Neuronal stem cell (in vitro differentiated cells): Measurements from ENCODE around the gene KIF25.

Source experiments
- DNase-seq: peaks from one replicate; pipeline ENCODE4 v3.0.0-alpha.2; 2013; ENCODE audit warnings: low spot score
- H2AFZ ChIP-seq: one replicate; pipeline ENCODE4 v1.6.1; 2013; ENCODE audit warnings: mild to moderate bottlenecking, low read length, inconsistent platforms
- H2AK5ac ChIP-seq: 2 replicates; pipeline ENCODE4 v1.6.1; 2013; ENCODE audit warnings: low read depth, mild to moderate bottlenecking, inconsistent platforms, low read length, moderate library complexity, mixed read lengths
- H2BK120ac ChIP-seq: 2 replicates; pipeline ENCODE4 v1.6.1; 2013; ENCODE audit warnings: low read depth, mild to moderate bottlenecking, inconsistent platforms, low read length, moderate library complexity, mixed read lengths
- H2BK12ac ChIP-seq: one replicate; pipeline ENCODE4 v1.6.1; 2013; ENCODE audit warnings: low read length, inconsistent platforms
- H2BK15ac ChIP-seq: 2 replicates; pipeline ENCODE4 v1.6.1; 2013; ENCODE audit warnings: mild to moderate bottlenecking, low read length, inconsistent platforms, mixed read lengths
- H2BK5ac ChIP-seq: one replicate; pipeline ENCODE4 v1.6.1; 2013; ENCODE audit warnings: inconsistent platforms, mild to moderate bottlenecking, low read length, moderate library complexity
- H3K14ac ChIP-seq: one replicate; pipeline ENCODE4 v1.6.1; 2013; ENCODE audit warnings: low read length, inconsistent platforms
- H3K18ac ChIP-seq: 2 replicates; pipeline ENCODE4 v1.6.1; 2013; ENCODE audit warnings: low read length, inconsistent platforms
- H3K23ac ChIP-seq: 2 replicates; pipeline ENCODE4 v1.6.1; 2013; ENCODE audit warnings: low read depth, mild to moderate bottlenecking, mixed read lengths, low read length, inconsistent platforms; ENCODE audit not compliant: poor library complexity
- H3K27ac ChIP-seq: replicated peaks from 3 replicates; pipeline ENCODE4 v1.5.1; 2013; ENCODE audit warnings: low read length, inconsistent platforms
- H3K27me3 ChIP-seq, 3 experiments: 2 replicates each; pipeline ENCODE4 v1.6.1; 2013; ENCODE audit warnings: low read length in 3 of 3, mild to moderate bottlenecking in 2 of 3, inconsistent platforms in 1 of 3, low read depth in 1 of 3, mixed read lengths in 1 of 3, moderate library complexity in 1 of 3; ENCODE audit not compliant: control insufficient read depth in 3 of 3, insufficient read depth in 3 of 3
- H3K36me3 ChIP-seq, 2 donors: replicated peaks in 1 of 2; 2 replicates each; pipeline ENCODE4 v1.6.1; 2013; ENCODE audit warnings: low read length in 2 of 2; ENCODE audit not compliant: control insufficient read depth in 2 of 2, insufficient read depth in 2 of 2
- H3K4ac ChIP-seq: 2 replicates; pipeline ENCODE4 v1.6.1; 2013; ENCODE audit warnings: inconsistent platforms, mild to moderate bottlenecking, low read length, moderate library complexity
- H3K4me1 ChIP-seq, 2 donors: 1 replicate in 1 of 2; 2 replicates in 1 of 2; pipeline ENCODE4 v1.6.1; 2013; ENCODE audit warnings: low read length in 2 of 2, low read depth in 1 of 2; ENCODE audit not compliant: control insufficient read depth in 2 of 2, insufficient read depth in 1 of 2
- H3K4me2 ChIP-seq: one replicate; pipeline ENCODE4 v1.6.1; 2013; ENCODE audit warnings: mild to moderate bottlenecking, low read length, inconsistent platforms; ENCODE audit not compliant: insufficient read depth, poor library complexity, severe bottlenecking
- H3K4me3 ChIP-seq, 2 donors: 2 replicates each; pipeline ENCODE4 v1.5.1; 2013; ENCODE audit warnings: low read length in 2 of 2, mild to moderate bottlenecking in 2 of 2, inconsistent platforms in 1 of 2, moderate library complexity in 1 of 2
- H3K79me1 ChIP-seq: one replicate; pipeline ENCODE4 v1.6.1; 2013; ENCODE audit warnings: low read depth, mild to moderate bottlenecking, inconsistent platforms, low read length, moderate library complexity
- H3K9ac ChIP-seq: one replicate; pipeline ENCODE4 v1.6.1; 2013; ENCODE audit warnings: mild to moderate bottlenecking, low read depth, low read length, inconsistent platforms; ENCODE audit not compliant: poor library complexity
- H3K9me3 ChIP-seq, 2 donors: replicated peaks in 1 of 2; 2 replicates each; pipeline versions ENCODE3 to v1.6.1; 2013; ENCODE audit warnings: low read length in 2 of 2, mild to moderate bottlenecking in 2 of 2, inconsistent platforms in 1 of 2, low read depth in 1 of 2, mixed read lengths in 1 of 2, moderate library complexity in 1 of 2; ENCODE audit not compliant: control insufficient read depth in 2 of 2, insufficient read depth in 1 of 2
- H4K8ac ChIP-seq: one replicate; pipeline ENCODE4 v1.6.1; 2013; ENCODE audit warnings: low read depth, mild to moderate bottlenecking, inconsistent platforms, low read length, moderate library complexity
- H4K91ac ChIP-seq: one replicate; pipeline ENCODE4 v1.6.1; 2013; ENCODE audit warnings: low read length, low read depth, mild to moderate bottlenecking, inconsistent platforms; ENCODE audit not compliant: poor library complexity
- WGBS, 2 donors: extraction: QIAGEN DNeasy Blood & Tissue Kit; methylation state at CpG; one replicate each; pipeline ENCODE4 v1.1.7; 2013; ENCODE audit warnings: missing lambda C conversion rate in 2 of 2, mixed read lengths in 1 of 2; ENCODE audit not compliant: insufficient read length in 2 of 2, insufficient replicate concordance in 1 of 2; ENCODE audit errors: extremely low coverage in 2 of 2; 5-methylcytosine and 5-hydroxymethylcytosine counted together

KIF25 gene

DNA sequence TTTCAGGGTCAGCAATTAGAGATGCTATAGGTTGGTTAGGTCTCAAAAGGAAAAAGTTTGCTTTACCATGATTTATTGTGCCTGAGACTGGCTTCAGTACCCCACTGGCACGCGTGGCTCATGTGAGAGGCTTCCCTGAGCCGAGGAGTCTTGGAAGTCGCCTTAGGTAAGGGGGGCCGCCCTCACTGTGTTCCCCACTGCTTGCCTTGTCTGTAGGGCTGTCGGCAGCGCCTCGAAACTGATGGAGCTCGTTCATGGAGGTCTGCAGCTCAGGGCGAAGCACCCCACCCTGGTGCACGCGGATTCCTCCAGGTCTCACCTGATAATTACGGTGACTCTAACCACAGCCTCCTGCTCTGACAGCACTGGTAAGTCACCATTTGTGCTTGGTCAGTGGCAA lies 42.4 kb downstream of the KIF25 start:
- Histone ChIP-seq H3K4me3 (no peak overlapping the region), H2AFZ (no peak overlapping the region), H3K4me1 (no peaks in the 10 kb centered on the region), H3K14ac (no peak overlapping the region), H3K23ac (no peak overlapping the region), H3K4ac (no peak overlapping the region), H2BK12ac (no peak overlapping the region), H2AK5ac (no peak overlapping the region), H3K27me3 (no peaks in the 10 kb centered on the region), H4K91ac (no peak overlapping the region), H3K79me1 (no peaks in the 10 kb centered on the region), H3K9me3 (peaks cover 31 to 35% of the 10 kb centered on the region in 2 donors), H2BK15ac (no peak overlapping the region), H4K8ac (no peak overlapping the region), H3K18ac (no peak overlapping the region), H2BK120ac (no peak overlapping the region), H3K27ac (no peak overlapping the region), H2BK5ac (no peak overlapping the region), H3K36me3 (peaks cover 0 to 4% of the 10 kb centered on the region in 2 donors), H3K4me2 (no peak overlapping the region), H3K9ac (no peak overlapping the region)
- WGBS, 2 donors: no CpG with 5 or more reads among the region's 13 CpGs
- DNase-seq: no peak

DNA sequence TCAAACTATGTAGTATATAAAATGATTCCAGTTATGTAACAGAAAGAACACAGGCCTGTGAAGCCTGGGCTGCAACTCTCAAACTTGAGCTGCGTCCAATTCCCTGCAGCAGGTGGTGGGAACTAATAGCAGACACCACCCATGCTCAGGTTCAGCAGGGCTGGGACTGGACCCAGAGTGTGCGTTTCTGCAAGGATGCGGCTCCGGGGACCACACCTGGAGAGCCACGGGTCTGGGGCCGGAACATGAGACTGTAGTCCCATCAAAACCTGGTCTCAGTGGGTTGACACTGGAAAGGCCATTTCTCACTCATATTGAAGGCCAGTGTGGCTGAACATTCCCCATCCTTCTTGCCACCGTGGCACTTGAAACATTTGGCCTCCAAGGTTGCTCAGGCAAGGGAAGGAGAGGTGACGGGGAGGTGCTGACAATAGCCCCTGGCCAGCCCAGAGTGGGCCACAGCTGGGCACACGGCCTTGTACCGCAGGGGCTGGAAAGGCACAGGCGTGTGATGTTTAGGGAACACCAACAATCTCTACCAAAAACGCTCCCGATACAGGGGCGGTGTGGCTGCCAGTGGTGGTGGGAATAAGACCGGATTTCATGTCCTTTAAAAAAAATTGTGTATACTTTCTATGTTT lies 43.5 kb downstream of the KIF25 start:
- Histone ChIP-seq H4K91ac (no peak overlapping the region), H3K36me3 (peaks cover 0 to 4% of the 10 kb centered on the region in 2 donors), H3K4me2 (no peak overlapping the region), H3K23ac (no peak overlapping the region), H3K18ac (no peak overlapping the region), H3K9me3 (peaks cover 30 to 31% of the 10 kb centered on the region in 2 donors), H3K79me1 (no peaks in the 10 kb centered on the region), H3K4me3 (no peak overlapping the region), H2BK5ac (no peak overlapping the region), H2BK120ac (no peak overlapping the region), H3K4ac (no peak overlapping the region), H3K27ac (no peak overlapping the region), H4K8ac (no peak overlapping the region), H2AFZ (no peak overlapping the region), H3K27me3 (no peaks in the 10 kb centered on the region), H2BK15ac (no peak overlapping the region), H2AK5ac (no peak overlapping the region), H3K4me1 (no peaks in the 10 kb centered on the region), H3K9ac (no peak overlapping the region), H3K14ac (no peak overlapping the region), H2BK12ac (no peak overlapping the region)
- no CpG with 5 or more reads among the region's 15 CpGs for WGBS, 2 donors
- DNase-seq: no peak

DNA sequence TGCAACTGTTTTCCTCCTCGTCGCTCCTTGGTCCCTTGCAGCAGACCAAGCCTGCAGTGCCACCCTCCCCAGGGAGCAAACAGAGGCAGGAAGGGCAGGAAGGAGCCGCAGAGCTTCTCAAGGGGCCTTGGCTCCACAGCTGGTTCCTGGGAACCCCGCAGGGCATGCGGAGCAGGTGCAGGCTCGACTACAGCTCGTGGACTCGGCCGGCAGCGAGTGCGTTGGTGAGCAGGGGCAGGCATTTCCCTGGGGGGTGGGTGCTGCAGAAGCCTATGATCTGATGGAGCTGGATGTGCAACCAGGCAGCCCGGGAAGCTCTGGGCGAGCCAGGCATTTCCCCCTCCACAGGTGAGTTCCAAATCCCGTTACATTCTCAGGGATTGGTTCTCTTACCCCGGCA lies 44.5 kb downstream of the KIF25 start:
- no peak overlapping the region for H3K9ac ChIP-seq
- no peaks in the 10 kb centered on the region for H3K4me1 ChIP-seq
- H3K14ac ChIP-seq: no peak overlapping the region
- H2AFZ ChIP-seq: no peak overlapping the region
- no peak overlapping the region for H3K4me3 ChIP-seq
- no peak overlapping the region for H3K27ac ChIP-seq
- no peak for DNase-seq
- no peak overlapping the region for H2BK15ac ChIP-seq
- no peaks in the 10 kb centered on the region for H3K79me1 ChIP-seq
- H3K9me3 ChIP-seq: peaks cover 30 to 31% of the 10 kb centered on the region in 2 donors
- H3K18ac ChIP-seq: no peak overlapping the region
- H3K4me2 ChIP-seq: no peak overlapping the region
- no peak overlapping the region for H3K4ac ChIP-seq
- H2AK5ac ChIP-seq: peak overlapping the region; percentile 89
- no peak overlapping the region for H2BK120ac ChIP-seq
- WGBS, 2 donors: no CpG with 5 or more reads among the region's 15 CpGs
- no peak overlapping the region for H2BK12ac ChIP-seq
- H3K23ac ChIP-seq: no peak overlapping the region
- H3K36me3 ChIP-seq: peaks cover 0 to 4% of the 10 kb centered on the region in 2 donors
- no peak overlapping the region for H4K8ac ChIP-seq
- H3K27me3 ChIP-seq: no peaks in the 10 kb centered on the region
- no peak overlapping the region for H2BK5ac ChIP-seq
- H4K91ac ChIP-seq: no peak overlapping the region

DNA sequence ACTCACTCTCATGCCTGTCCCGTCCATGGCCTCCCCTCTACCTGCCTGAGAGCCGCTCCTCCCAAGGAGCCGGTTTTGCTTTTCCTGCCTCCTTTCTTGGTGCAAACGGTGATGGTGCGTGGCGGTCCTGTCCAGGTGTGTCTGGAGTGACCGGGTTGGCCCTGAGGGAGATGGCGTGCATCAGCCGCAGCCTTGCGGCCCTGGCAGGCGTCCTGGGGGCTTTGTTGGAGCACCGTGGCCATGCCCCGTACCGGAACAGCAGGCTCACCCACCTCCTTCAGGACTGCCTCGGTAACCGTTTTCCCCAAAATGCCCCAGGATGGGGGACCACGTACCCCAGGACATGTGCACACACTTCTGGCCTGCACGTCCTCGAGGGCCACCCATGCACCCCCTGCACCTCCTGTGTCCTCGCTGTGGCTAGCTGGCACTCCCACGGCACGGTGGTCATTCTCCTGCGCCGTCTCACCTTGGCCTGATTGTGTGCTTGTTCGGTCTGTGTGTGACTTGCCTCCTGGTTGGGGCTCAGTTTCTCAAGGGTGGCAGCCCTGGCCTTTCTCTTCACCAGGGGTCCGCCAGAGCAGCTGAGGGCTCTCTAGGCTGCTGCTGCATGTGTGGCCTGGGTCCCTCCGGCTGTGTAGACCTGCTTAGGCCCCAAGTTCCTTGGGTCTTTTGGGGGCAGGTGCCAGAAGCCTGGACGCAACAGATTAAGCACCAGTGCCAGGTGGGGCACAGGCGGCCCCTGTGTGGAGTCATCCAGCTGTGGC lies 45.1 kb downstream of the KIF25 start:
- Histone ChIP-seq H3K36me3 (peaks cover 0 to 4% of the 10 kb centered on the region in 2 donors), H3K4ac (no peak overlapping the region), H3K4me1 (no peaks in the 10 kb centered on the region), H3K18ac (peak overlapping the region; percentile 54), H3K23ac (peak overlapping the region; percentile 83), H3K9ac (no peak overlapping the region), H3K27ac (no peak overlapping the region), H4K8ac (peak overlapping the region; percentile 58), H3K4me3 (no peak overlapping the region), H3K79me1 (no peaks in the 10 kb centered on the region), H4K91ac (no peak overlapping the region), H3K4me2 (no peak overlapping the region), H2AK5ac (peak overlapping the region; percentile 89), H3K9me3 (peaks cover 30 to 31% of the 10 kb centered on the region in 2 donors), H3K27me3 (no peaks in the 10 kb centered on the region), H2BK15ac (no peak overlapping the region), H3K14ac (peak overlapping the region; percentile 67), H2BK12ac (no peak overlapping the region), H2AFZ (no peak overlapping the region), H2BK120ac (peak overlapping the region; percentile 41), H2BK5ac (peak overlapping the region; percentile 63)
- DNase-seq: no peak
- WGBS, 2 donors: no CpG with 5 or more reads among the region's 29 CpGs
